Tibial nerve (tissue), 4 donors: ENCODE results near the gene HES3.

ENCODE experiments used
- EP300 ChIP-seq, 2 donors: sonication (generic); formaldehyde crosslinking; IDR thresholded peaks; one replicate each; pipeline ENCODE4 v1.6.1; 2017; ENCODE audit warnings: antibody characterized with exemption in 2 of 2, mild to moderate bottlenecking in 1 of 2
- POLR2A ChIP-seq, 2 donors: fragments of 450-650 bp; IDR thresholded peaks; one replicate each; pipeline ENCODE4 v1.6.1; 2017; ENCODE audit warnings: antibody characterized with exemption in 2 of 2, mild to moderate bottlenecking in 2 of 2, moderate library complexity in 2 of 2
- TF ChIP-seq, protein P1 (sequence below), 5 experiments: fragments of 200-600 bp in 3 of 5; fragments of 450-650 bp in 2 of 5; sonication (generic) in 3 of 5; IDR thresholded peaks; one replicate each; pipeline ENCODE4 v1.5.1; 2016 to 2019; ENCODE audit warnings: antibody characterized with exemption in 5 of 5, mild to moderate bottlenecking in 3 of 5, moderate library complexity in 2 of 5

DNA sequence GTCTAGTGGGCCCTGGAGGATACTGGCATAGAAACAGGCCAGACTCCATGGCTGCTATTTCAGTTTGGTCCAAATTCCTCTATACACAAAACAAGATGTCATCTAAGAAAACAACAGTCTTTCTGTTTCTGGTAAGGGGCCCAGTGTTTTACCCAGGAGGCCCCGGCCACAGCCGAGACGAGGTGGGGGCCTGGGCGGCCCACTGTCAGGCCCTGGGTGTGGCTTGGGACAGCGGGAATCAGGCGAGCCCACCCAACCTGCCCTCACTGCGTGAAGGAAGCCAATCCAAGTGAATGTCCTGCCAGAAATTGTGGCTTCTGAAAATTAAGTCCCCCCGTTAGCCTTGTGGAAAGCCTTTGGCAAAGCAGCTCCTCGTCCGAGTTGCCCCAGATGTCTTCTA is 48.1 kb downstream of the HES3 start:
- TF ChIP-seq, protein P1, sequence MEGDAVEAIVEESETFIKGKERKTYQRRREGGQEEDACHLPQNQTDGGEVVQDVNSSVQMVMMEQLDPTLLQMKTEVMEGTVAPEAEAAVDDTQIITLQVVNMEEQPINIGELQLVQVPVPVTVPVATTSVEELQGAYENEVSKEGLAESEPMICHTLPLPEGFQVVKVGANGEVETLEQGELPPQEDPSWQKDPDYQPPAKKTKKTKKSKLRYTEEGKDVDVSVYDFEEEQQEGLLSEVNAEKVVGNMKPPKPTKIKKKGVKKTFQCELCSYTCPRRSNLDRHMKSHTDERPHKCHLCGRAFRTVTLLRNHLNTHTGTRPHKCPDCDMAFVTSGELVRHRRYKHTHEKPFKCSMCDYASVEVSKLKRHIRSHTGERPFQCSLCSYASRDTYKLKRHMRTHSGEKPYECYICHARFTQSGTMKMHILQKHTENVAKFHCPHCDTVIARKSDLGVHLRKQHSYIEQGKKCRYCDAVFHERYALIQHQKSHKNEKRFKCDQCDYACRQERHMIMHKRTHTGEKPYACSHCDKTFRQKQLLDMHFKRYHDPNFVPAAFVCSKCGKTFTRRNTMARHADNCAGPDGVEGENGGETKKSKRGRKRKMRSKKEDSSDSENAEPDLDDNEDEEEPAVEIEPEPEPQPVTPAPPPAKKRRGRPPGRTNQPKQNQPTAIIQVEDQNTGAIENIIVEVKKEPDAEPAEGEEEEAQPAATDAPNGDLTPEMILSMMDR (IDR thresholded peaks at IDR 0.05): no peak
- no peak for TF ChIP-seq POLR2A (IDR thresholded peaks at IDR 0.05)
- no peak for TF ChIP-seq EP300 (IDR thresholded peaks at IDR 0.05)
